NCI-H1417 (cell line): ENCODE results near the gene C14orf93.
"Not testable (repeated sequence)": the region's sequence is repeated elsewhere in the genome, so short reads cannot be mapped to it uniquely, and the experiment has no call there.

ENCODE experiments used
- DNase-seq, 3 experiments: peaks; one replicate each; lab custom pipeline; 2025; lab: John Stamatoyannopoulos, UW

The C14orf93 gene

DNA sequence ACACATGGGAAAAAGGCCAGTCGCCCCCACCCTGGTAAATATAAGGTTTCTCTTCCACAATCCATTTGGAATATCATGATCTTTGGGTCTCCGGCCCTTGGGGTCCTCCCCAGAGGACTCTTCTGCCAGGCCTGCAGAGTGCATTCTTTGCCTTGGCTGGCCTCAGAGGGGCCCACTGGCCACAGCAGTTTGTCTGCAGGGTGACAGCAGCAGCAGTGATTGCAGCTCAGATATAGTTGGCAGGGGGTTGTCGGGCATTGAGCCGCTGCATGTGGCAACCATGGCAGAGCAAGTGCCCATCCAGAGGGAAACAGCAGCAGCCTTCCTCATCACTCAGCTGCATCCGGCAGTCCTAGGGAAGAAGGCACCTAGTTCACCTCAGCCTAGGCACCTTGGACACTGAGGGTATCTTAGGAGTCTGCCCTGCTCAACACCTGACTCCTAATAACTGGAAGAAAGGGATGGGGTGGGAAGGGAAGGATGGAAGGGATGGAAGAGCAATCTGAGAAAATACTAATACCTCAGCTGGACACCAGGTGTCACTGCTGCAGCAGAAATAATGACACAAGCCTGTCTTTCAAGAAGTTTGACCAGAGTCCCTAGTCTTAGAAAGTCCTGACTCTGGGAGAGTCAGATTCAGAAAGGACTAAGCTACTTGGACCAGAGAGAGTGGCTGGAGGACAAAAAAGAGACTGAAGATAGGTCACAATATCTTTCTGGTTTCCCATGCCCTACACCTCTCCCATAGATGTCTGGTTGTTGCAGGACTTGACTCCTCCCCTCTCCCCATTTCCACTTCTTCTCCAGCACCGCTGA lies 36.5 kb downstream of the C14orf93 start:
- DNase-seq = peak; percentile 21 to 70 (median 58)

DNA sequence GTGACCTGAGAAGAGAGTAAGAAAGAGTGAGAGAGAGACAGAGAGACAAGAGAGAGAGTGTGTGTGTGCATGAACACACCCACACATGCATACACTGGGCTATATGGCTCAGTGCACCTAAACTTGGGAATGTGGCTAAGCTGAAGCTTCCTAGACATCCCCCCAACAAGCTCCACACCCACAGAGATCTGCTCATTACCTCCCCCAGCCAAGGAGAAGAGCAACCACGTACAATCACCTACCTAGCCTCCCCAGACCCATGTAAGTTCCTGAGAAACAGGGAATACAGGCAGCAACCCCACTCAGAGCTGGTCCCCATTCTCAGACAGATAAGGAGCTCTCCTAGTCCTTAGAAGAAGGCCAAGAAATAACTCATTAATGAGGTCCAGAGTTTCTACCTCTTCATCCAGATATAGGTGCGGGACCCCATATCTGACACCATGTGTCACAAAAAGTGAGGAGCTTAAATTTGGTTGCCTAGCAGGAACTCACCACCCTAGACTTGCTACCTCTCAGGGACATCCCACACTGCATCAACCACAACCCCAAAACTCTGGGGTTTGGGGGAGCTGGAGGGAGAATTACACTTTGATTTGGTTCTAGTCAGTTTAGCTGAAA lies 37.5 kb downstream of the C14orf93 start:
- no peak for DNase-seq

DNA sequence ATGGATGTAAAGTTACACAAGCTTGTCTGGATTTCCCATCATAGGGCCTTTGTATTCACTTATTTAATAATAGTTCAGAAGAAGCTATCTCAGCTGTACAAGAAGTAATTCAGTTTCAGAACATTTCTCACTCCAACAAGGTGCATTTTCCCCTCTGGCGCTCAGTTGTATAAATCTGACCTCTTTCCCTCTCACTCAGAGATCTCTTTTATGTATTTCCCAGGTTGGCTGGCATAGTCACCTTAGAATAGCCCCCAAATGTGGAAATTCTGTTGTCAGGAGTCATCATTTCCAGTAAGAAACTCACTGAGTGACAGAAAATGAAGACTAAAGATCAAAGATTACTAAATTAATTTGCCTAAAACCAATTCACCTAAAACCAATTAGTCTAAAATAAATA lies 38.8 kb downstream of the C14orf93 start:
- DNase-seq = no peak

DNA sequence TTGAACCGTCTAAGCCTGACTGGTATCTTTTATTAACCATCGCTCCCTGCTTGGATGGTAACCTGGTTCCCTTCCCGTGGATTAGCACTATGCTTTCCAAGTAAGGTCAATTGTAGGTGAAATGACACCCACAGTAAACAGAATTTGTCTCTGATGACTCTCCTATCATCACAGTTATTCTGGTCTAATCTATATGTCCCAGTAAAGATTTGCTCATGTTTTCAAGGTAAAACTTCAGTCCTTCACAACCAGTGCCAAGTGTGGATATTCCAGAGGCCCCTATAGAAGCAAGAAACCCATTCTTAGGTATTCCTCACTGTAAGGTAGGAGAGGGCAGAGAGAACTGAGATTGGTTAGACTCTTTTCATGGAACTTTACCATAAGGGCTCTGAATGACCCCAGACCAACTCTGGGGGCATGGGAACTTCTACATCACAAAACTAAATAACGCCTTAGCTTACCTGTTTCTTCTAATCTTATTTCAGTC lies 43.1 kb downstream of the C14orf93 start:
- no peak for DNase-seq

GRCh38 chr14:22965916-22966782 lies 43.8 kb downstream of the C14orf93 start:
- DNase-seq = not testable (repeated sequence)

DNA sequence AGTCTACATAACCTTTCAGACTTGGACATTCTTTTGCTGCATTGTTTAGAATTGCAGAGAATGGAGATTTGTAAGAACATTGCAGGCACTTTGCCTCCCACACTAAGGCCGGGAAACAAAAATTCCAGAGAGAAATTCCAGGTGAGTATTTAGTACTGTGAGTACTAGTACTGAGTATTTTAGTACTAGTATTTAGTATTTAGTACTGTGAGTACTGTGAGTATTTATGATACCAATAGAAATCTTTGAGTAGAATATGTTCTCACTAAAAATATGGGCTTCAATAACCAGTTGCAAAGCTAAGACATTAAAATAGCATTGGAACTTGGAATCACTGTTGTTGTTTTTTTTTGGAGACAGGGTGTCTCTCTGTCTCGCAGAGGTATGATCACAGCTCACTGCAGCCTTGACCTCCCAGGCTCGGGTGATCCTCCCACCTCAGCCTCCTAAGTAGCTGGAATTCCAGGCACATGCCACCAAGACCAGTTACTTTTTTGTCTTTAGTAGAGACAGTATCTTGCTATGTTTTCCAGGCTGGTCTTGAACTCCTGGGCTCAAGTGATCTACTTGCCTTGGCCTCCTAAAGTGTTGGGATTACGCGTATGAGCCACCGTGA lies 47.8 kb downstream of the C14orf93 start:
- DNase-seq = no peak

GRCh38 chr14:22955702-22956569 lies 54.0 kb downstream of the C14orf93 start:
- peak in 1 of 3 experiments; percentile 36 for DNase-seq

- no peak for DNase-seq
These were observed 57.5 kb downstream of the C14orf93 start for GRCh38 chr14:22952418-22952817.

- not testable (repeated sequence) for DNase-seq
These were observed 58.1 kb downstream of the C14orf93 start for GRCh38 chr14:22951795-22952194.

DNA sequence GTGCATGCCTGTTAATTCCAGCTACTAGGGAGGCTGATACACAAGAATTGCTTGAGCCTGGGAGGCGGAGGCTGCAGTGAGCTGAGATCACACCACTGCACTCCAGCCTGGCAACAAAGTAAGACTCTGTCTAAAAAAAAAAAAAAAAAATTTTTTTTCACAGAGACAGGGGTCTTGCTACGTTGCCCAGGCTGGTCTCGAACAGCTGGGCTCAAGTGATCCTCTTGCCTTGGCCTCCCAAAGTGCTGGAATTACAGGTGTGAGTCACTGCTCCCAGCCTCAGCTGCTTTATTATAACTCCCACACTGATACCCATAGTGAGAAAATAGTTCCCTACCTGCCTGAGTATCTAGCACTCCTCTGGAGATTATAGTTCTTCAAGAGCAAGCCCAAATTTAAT lies 64.3 kb downstream of the C14orf93 start:
- DNase-seq = no peak

DNA sequence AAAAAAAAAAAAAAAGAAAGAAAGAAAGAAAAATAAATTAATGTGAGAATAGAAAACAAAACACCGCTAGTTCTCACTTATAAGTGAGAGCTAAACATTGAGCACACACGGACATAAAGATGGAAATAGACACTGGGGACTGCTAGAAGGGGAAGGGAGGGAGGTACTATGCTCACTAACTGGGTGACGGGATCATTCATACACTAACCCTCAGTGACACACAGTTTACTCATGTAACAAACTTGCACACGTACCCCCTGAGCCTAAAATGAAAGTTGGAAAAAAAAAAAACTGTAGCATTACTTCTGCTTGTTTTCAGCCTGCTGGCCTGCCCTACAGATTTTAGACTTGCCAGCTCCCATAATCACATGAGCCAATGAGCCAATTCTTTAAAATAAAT lies 70.3 kb downstream of the C14orf93 start:
- no peak for DNase-seq
